Esophagus muscularis mucosa (tissue), 4 donors: ENCODE data around the gene CINP. TPM values are rescaled to one million over a fixed set of nuclear protein-coding genes. Genes with fewer than 3 reads are reported as not detected.
"Not testable (repeated sequence)": the region's sequence is repeated elsewhere in the genome, so short reads cannot be mapped to it uniquely, and the experiment has no call there.

ENCODE experiments used
- DNase-seq: peaks from one replicate; pipeline ENCODE4 v3.0.0-alpha.2; 2017; ENCODE audit errors: extremely low spot score
- H3K27ac ChIP-seq, 4 donors: fragments of 200-600 bp; sonication (generic); replicated peaks in 1 of 4; 1 replicate in 3 of 4; 2 replicates in 1 of 4; pipeline ENCODE4 v1.5.1; 2016 to 2019; ENCODE audit warnings: mild to moderate bottlenecking in 1 of 4
- H3K27me3 ChIP-seq, 4 donors: fragments of 200-600 bp; sonication (generic); one replicate each; pipeline versions ENCODE4 v1.5.1 to v1.6.0; 2016 to 2019
- H3K36me3 ChIP-seq, 4 donors: fragments of 200-600 bp; sonication (generic); one replicate each; pipeline ENCODE4 v1.5.1; 2016 to 2019
- H3K4me1 ChIP-seq, 4 donors: fragments of 200-600 bp; sonication (generic); one replicate each; pipeline ENCODE4 v1.5.1; 2016 to 2019
- H3K4me3 ChIP-seq, 4 donors: fragments of 200-600 bp; sonication (generic); 1 replicate in 2 of 4; 2 replicates in 2 of 4; pipeline ENCODE4 v1.5.1; 2016 to 2019; ENCODE audit warnings: mild to moderate bottlenecking in 4 of 4, moderate library complexity in 1 of 4
- H3K9me3 ChIP-seq, 4 donors: fragments of 200-600 bp; sonication (generic); 1 replicate in 3 of 4; 2 replicates in 1 of 4; pipeline ENCODE4 v1.5.1; 2016 to 2019
- EP300 ChIP-seq: sonication (generic); formaldehyde crosslinking; IDR thresholded peaks from one replicate; pipeline ENCODE4 v1.6.1; 2017; ENCODE audit warnings: antibody characterized with exemption
- POLR2A ChIP-seq: fragments of 450-650 bp; IDR thresholded peaks from one replicate; pipeline ENCODE4 v1.6.1; 2017; ENCODE audit warnings: antibody characterized with exemption, moderate library complexity, mild to moderate bottlenecking, low read depth
- POLR2AphosphoS5 ChIP-seq, 2 donors: sonication (generic); formaldehyde crosslinking; IDR thresholded peaks; one replicate each; pipeline ENCODE4 v1.6.1; 2017; ENCODE audit warnings: antibody characterized with exemption in 2 of 2
- WGBS: methylation state at CpG from one replicate; pipeline ENCODE4 v1.1.5; 2018; 5-methylcytosine and 5-hydroxymethylcytosine counted together
- intact Hi-C: fragments of 100-400 bp; cut with DNase I; formaldehyde crosslinking; loops from one replicate; pipeline ENCODE4 v1.15.1; 2023
- total RNA-seq, 4 donors: library from RNA; depleted of rRNA; stranded (reverse); fragments of >200 nt; gene quantifications; one replicate each; pipeline versions ENCODE4 v1.1.0 to v1.2.1, GENCODE V29; 2016
- TF ChIP-seq, protein P1 (sequence below), 3 experiments: fragments of 200-600 bp in 2 of 3; fragments of 450-650 bp in 1 of 3; sonication (generic) in 2 of 3; IDR thresholded peaks; one replicate each; pipeline ENCODE4 v1.5.1; 2017 to 2019; ENCODE audit warnings: antibody characterized with exemption in 3 of 3, mild to moderate bottlenecking in 2 of 3, moderate library complexity in 1 of 3

CINP gene
- total RNA-seq, 4 donors from 2014 or later = 21.6 to 27.7 (median 25.4) TPM

DNA sequence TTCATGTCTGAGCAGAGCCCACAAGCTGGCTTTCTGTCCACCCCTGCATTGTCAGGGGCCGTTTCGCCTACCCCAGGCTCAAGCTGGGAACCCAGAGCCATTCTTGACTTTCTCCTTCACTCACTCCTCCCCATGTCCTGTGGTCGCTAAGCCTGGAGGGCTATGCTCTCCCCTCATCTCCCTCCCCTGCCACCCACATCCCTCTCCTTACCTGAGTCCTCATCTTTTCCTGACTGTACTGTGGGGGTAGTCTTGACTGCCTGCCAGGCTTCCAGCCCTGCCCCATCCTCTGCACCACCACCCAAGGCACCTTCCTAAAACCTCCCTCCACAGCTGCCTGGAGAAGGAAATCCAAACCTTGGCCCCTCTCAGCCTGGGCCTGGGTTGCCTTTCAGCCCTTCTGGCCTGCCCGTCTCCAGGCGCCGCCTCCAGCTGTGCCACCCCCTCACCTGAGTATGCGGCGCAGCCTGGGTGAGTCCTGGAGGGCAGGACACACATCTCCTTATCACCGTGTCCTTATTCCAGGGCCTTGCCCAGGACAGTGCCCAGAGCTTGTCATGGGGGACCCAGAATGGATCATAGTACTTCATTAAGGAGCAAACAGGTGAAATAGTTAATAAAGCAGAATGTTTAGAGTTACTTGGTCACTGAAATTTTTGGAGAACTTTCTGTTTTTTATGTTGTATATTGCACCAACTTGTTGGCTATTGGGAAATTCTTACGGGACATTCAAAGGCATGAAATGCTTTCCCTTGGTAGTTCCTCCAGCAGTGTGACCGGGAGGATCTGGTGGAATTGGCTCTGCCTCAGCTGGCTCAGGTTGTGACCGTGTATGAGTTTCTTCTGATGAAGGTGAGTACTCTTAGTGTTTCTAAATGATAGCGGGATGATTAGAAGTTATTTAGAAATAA lies 28.6 kb downstream of the CINP start:
- Histone ChIP-seq H3K27me3 (no peaks in the 10 kb centered on the region), H3K36me3 (peaks cover 17 to 77% (median 63%) of the 10 kb centered on the region in 4 donors), H3K27ac (no peak overlapping the region), H3K4me1 (no peaks in the 10 kb centered on the region), H3K9me3 (no peaks in the 10 kb centered on the region), H3K4me3 (no peak overlapping the region)
- no peak for DNase-seq
- intact Hi-C loops = no loop called here
- 95% methylated on average over 13 of the region's 13 CpGs for WGBS
- TF ChIP-seq EP300 = no peak
- TF ChIP-seq POLR2A = no peak
- no peak for TF ChIP-seq POLR2AphosphoS5 (IDR thresholded peaks at IDR 0.05)
- TF ChIP-seq, protein P1, sequence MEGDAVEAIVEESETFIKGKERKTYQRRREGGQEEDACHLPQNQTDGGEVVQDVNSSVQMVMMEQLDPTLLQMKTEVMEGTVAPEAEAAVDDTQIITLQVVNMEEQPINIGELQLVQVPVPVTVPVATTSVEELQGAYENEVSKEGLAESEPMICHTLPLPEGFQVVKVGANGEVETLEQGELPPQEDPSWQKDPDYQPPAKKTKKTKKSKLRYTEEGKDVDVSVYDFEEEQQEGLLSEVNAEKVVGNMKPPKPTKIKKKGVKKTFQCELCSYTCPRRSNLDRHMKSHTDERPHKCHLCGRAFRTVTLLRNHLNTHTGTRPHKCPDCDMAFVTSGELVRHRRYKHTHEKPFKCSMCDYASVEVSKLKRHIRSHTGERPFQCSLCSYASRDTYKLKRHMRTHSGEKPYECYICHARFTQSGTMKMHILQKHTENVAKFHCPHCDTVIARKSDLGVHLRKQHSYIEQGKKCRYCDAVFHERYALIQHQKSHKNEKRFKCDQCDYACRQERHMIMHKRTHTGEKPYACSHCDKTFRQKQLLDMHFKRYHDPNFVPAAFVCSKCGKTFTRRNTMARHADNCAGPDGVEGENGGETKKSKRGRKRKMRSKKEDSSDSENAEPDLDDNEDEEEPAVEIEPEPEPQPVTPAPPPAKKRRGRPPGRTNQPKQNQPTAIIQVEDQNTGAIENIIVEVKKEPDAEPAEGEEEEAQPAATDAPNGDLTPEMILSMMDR (IDR thresholded peaks at IDR 0.05) = no peak

DNA sequence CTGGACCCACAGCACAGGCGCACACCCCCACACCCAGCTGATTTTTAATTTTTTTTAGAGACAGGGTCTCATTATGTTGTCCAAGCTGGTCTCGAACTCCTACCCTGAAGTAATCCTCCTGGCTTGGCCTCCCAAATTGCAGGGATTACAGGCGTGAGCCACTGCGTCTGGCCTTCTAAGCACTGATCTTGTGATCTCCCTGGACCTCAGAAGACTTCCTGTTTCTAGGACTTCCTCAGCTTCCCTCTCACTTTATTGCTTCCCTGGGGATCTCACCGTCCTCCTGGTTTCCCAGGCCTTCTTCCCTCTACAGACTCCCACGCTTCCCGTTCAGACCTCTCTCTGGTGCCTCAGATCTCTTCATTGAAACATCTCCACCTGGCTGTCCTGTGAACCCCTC lies 29.3 kb downstream of the CINP start:
- intact Hi-C loops = no loop called here
- Histone ChIP-seq H3K4me1 (no peaks in the 10 kb centered on the region), H3K4me3 (no peak overlapping the region), H3K9me3 (no peaks in the 10 kb centered on the region), H3K27ac (no peak overlapping the region), H3K27me3 (no peaks in the 10 kb centered on the region), H3K36me3 (peaks cover 11 to 71% (median 59%) of the 10 kb centered on the region in 4 donors)
- no peak for DNase-seq
- TF ChIP-seq, protein P1 (IDR thresholded peaks at IDR 0.05) = no peak
- no peak for TF ChIP-seq EP300
- no peak for TF ChIP-seq POLR2AphosphoS5 (IDR thresholded peaks at IDR 0.05)
- TF ChIP-seq POLR2A = no peak
- 85% methylated on average over 7 of the region's 7 CpGs for WGBS

DNA sequence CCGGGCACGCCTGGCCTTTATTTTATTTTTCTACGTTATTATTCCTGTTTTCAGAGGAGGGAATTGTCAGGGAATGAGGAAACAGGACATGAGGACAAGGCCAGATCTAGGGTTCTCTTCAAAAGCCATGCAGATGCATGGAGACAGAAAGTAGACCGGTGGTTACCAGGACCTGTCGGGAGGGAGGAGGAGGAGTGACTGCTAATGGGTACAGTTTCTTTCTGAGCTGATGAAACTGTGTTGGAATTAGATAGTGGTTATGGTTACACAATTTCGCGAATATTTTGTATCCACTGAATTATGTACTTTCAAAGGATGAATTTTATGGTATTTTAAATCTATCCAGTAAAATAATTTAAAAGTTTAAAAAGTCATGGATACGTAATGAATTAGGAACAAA lies 31.9 kb downstream of the CINP start:
- H3K4me3 ChIP-seq = no peak overlapping the region
- WGBS = 93% methylated on average over 8 of the region's 8 CpGs
- H3K36me3 ChIP-seq = peaks cover 15 to 59% (median 46%) of the 10 kb centered on the region in 4 donors

DNA sequence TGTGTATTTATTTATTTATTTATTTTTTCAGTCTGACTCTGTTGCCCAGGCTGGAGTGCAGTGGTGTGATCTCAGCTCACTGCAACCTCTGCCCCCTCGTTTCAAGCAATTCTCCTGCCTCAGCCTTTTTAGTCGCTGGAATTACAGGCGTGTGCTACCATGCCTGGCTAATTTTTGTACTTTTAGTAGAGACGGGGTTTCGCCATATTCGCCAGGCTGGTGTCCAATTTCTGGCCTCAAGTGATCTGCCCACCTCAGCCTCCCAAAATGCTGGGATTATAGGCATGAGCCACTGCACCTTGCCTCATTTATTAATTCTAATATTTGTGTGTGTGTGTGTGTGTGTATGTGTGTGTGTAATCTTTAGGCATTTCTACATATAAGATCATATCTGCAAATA lies 33.3 kb downstream of the CINP start:
- DNase-seq, H3K4me3 ChIP-seq, intact Hi-C loops, H3K4me1 ChIP-seq, H3K27me3 ChIP-seq, H3K27ac ChIP-seq, H3K9me3 ChIP-seq: not testable (repeated sequence)
- 90% methylated on average over 6 of the region's 6 CpGs for WGBS
- H3K36me3 ChIP-seq = peaks cover 16 to 49% (median 37%) of the 10 kb centered on the region in 4 donors

More for the DNA sequence above, 31.9 kb downstream of the CINP start:
- Histone ChIP-seq H3K4me1 (no peaks in the 10 kb centered on the region), H3K9me3 (no peaks in the 10 kb centered on the region), H3K27me3 (no peaks in the 10 kb centered on the region), H3K27ac (no peak overlapping the region)
- no peak for DNase-seq
- intact Hi-C loops = no loop called here
- no peak for TF ChIP-seq POLR2A

DNA sequence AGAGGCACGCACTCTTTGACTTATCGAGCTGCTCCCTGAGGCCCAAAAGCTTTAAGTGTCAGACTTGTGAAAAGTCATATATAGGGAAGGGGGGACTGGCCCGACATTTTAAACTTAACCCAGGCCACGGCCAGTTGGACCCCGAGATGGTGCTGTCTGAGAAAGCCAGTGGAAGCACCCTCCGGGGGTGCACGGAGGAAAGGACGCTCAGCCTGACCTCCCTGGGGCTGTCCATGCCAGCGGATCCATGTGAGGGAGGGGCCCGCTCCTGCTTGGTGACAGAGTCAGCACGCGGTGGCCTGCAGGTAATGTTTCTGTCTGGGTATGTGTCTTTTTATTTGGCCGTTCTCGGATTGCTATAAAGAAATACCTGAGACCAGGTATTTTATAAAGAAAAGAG lies 36.1 kb downstream of the CINP start:
- H3K9me3 ChIP-seq = no peaks in the 10 kb centered on the region
- H3K4me1 ChIP-seq = peaks cover 7 to 15% (median 11%) of the 10 kb centered on the region in 4 donors
- WGBS = 93% methylated on average over 14 of the region's 14 CpGs
- TF ChIP-seq, protein P1 (IDR thresholded peaks at IDR 0.05) = no peak
- TF ChIP-seq POLR2AphosphoS5 (IDR thresholded peaks at IDR 0.05) (no peak), EP300 (no peak), POLR2A (no peak)
- no peak for DNase-seq
- peaks cover 5 to 21% (median 16%) of the 10 kb centered on the region in 4 donors for H3K36me3 ChIP-seq
- no peaks in the 10 kb centered on the region for H3K27me3 ChIP-seq
- H3K4me3 ChIP-seq = no peak overlapping the region
- no peak overlapping the region for H3K27ac ChIP-seq
- intact Hi-C loops = no loop called here
